Measurements from ENCODE around the gene ROR1. TPM values are rescaled to one million over a fixed set of nuclear protein-coding genes. Genes with fewer than 3 reads are reported as not detected.

Gene ROR1
- total and polyA plus RNA-seq, 2 of the 13 experiments (the other 11 are each of a cell fraction or from before 2014, with no cell fraction given): 0.58 to 2.3 TPM

DNA sequence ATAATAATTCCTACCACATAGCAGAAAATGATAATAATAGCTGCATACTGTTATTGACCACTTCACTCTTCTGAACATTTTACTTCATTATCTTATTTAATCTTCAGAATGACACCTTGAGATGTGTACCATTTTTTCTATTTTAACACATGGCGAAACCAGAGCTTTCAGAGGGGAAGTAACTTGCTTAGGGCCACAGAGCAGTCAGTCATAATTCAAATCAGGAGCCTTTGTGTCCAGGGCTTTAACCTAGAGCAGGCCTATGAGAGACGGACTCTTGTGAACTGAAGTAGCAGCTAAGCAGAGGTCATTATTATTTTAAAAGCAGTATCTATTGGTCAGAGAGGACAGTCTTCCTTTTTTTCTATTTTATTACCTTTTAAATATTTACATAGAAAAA is 114.0 kb downstream of the ROR1 start:
- 64% methylated on average over 2 of the region's 2 CpGs for WGBS (ENCODE audit: low lambda C conversion rate)
- POLR2A ChIA-PET: no interaction called here
- CTCF ChIA-PET (ENCODE audit: low intra/inter-chr PET ratio, low total read pairs): no interaction called here
- DNase-seq (ENCODE audit: low spot score) (no peak), FAIRE-seq (no peak), ATAC-seq (no peak)
- no peak for TF ChIP-seq ASH2L (IDR thresholded peaks at IDR 0.05; ENCODE audit: insufficient read length, low read depth, low read length)
- no peak for TF ChIP-seq HNRNPL (IDR thresholded peaks at IDR 0.05; ENCODE audit: low read depth, low read length)
- no peak for TF ChIP-seq GLI4 (CRISPR knock-in tag; IDR thresholded peaks at IDR 0.05; ENCODE audit: borderline replicate concordance)
- no peak for TF ChIP-seq ZSCAN12 (CRISPR knock-in tag; IDR thresholded peaks at IDR 0.05)
- TF ChIP-seq, protein P1, sequence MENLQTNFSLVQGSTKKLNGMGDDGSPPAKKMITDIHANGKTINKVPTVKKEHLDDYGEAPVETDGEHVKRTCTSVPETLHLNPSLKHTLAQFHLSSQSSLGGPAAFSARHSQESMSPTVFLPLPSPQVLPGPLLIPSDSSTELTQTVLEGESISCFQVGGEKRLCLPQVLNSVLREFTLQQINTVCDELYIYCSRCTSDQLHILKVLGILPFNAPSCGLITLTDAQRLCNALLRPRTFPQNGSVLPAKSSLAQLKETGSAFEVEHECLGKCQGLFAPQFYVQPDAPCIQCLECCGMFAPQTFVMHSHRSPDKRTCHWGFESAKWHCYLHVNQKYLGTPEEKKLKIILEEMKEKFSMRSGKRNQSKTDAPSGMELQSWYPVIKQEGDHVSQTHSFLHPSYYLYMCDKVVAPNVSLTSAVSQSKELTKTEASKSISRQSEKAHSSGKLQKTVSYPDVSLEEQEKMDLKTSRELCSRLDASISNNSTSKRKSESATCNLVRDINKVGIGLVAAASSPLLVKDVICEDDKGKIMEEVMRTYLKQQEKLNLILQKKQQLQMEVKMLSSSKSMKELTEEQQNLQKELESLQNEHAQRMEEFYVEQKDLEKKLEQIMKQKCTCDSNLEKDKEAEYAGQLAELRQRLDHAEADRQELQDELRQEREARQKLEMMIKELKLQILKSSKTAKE (CRISPR knock-in tag; IDR thresholded peaks at IDR 0.05; ENCODE audit: borderline replicate concordance): no peak
- TF ChIP-seq ZNF343 (CRISPR knock-in tag; IDR thresholded peaks at IDR 0.05): no peak
- no peak for TF ChIP-seq KLF11 (CRISPR knock-in tag; IDR thresholded peaks at IDR 0.05)
- TF ChIP-seq MED1 (CRISPR knock-in tag; IDR thresholded peaks at IDR 0.05): no peak
- TF ChIP-seq WIZ (CRISPR knock-in tag; IDR thresholded peaks at IDR 0.05): no peak
- TF ChIP-seq NCOA2 (CRISPR knock-in tag; IDR thresholded peaks at IDR 0.05): no peak
- TF ChIP-seq, protein P2, sequence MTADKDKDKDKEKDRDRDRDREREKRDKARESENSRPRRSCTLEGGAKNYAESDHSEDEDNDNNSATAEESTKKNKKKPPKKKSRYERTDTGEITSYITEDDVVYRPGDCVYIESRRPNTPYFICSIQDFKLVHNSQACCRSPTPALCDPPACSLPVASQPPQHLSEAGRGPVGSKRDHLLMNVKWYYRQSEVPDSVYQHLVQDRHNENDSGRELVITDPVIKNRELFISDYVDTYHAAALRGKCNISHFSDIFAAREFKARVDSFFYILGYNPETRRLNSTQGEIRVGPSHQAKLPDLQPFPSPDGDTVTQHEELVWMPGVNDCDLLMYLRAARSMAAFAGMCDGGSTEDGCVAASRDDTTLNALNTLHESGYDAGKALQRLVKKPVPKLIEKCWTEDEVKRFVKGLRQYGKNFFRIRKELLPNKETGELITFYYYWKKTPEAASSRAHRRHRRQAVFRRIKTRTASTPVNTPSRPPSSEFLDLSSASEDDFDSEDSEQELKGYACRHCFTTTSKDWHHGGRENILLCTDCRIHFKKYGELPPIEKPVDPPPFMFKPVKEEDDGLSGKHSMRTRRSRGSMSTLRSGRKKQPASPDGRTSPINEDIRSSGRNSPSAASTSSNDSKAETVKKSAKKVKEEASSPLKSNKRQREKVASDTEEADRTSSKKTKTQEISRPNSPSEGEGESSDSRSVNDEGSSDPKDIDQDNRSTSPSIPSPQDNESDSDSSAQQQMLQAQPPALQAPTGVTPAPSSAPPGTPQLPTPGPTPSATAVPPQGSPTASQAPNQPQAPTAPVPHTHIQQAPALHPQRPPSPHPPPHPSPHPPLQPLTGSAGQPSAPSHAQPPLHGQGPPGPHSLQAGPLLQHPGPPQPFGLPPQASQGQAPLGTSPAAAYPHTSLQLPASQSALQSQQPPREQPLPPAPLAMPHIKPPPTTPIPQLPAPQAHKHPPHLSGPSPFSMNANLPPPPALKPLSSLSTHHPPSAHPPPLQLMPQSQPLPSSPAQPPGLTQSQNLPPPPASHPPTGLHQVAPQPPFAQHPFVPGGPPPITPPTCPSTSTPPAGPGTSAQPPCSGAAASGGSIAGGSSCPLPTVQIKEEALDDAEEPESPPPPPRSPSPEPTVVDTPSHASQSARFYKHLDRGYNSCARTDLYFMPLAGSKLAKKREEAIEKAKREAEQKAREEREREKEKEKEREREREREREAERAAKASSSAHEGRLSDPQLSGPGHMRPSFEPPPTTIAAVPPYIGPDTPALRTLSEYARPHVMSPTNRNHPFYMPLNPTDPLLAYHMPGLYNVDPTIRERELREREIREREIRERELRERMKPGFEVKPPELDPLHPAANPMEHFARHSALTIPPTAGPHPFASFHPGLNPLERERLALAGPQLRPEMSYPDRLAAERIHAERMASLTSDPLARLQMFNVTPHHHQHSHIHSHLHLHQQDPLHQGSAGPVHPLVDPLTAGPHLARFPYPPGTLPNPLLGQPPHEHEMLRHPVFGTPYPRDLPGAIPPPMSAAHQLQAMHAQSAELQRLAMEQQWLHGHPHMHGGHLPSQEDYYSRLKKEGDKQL (CRISPR knock-in tag; IDR thresholded peaks at IDR 0.05; ENCODE audit: low read depth): no peak
- H3K4me1 ChIP-seq (ENCODE audit: insufficient read depth, low read length): no peaks in the 10 kb centered on the region
- in situ Hi-C loops (cut with HindIII; ENCODE audit: extremely low pct_ligation_motif_present, low pct_unique_long_range_greater_than_20kb): no loop called here
- no peaks in the 10 kb centered on the region for H4K20me1 ChIP-seq (ENCODE audit: insufficient read depth, low read length)
- no peak overlapping the region for H3K4me2 ChIP-seq (ENCODE audit: low read depth, low read length)
- H3K4me3 ChIP-seq (replicated peaks in 1 of 3; ENCODE audit: insufficient read depth in 1 of 3, low read depth in 2 of 3, low read length in 3 of 3): no peak overlapping the region
- H3K36me3 ChIP-seq (replicated peaks in 1 of 2; ENCODE audit: control insufficient read depth in 1 of 2, insufficient read depth in 2 of 2, low read length in 2 of 2): no peaks in the 10 kb centered on the region
- no peak overlapping the region for H3K9ac ChIP-seq (ENCODE audit: insufficient read depth, low read depth, low read length)
- H3K27me3 ChIP-seq (ENCODE audit: control insufficient read depth in 1 of 2, insufficient read depth in 2 of 2, low read length in 2 of 2): no peaks in the 10 kb centered on the region
- no peak overlapping the region for H3K27ac ChIP-seq (ENCODE audit: extremely low read length, insufficient read depth, low read length)
- no peaks in the 10 kb centered on the region for H3K9me3 ChIP-seq (ENCODE audit: low read length)
- intact Hi-C loops (cut with micrococcal nuclease; ENCODE audit: unreplicated experiment): no loop called here
- no peak overlapping the region for H2AFZ ChIP-seq (ENCODE audit: low read length)
- BruUV-seq (replicated peaks): no TSS peak
- H3K79me2 ChIP-seq (ENCODE audit: insufficient read depth, low read length): no peaks in the 10 kb centered on the region

All from HepG2 (cell line).